Esophagus muscularis mucosa (tissue), 4 donors: ENCODE results near the gene PPP1R14B.

ENCODE experiments used
- EP300 ChIP-seq: sonication (generic); formaldehyde crosslinking; IDR thresholded peaks from one replicate; pipeline ENCODE4 v1.6.1; 2017; ENCODE audit warnings: antibody characterized with exemption
- POLR2A ChIP-seq: fragments of 450-650 bp; IDR thresholded peaks from one replicate; pipeline ENCODE4 v1.6.1; 2017; ENCODE audit warnings: antibody characterized with exemption, moderate library complexity, mild to moderate bottlenecking, low read depth
- POLR2AphosphoS5 ChIP-seq, 2 donors: sonication (generic); formaldehyde crosslinking; IDR thresholded peaks; one replicate each; pipeline ENCODE4 v1.6.1; 2017; ENCODE audit warnings: antibody characterized with exemption in 2 of 2
- TF ChIP-seq, protein P1 (sequence below), 3 experiments: fragments of 200-600 bp in 2 of 3; fragments of 450-650 bp in 1 of 3; sonication (generic) in 2 of 3; IDR thresholded peaks; one replicate each; pipeline ENCODE4 v1.5.1; 2017 to 2019; ENCODE audit warnings: antibody characterized with exemption in 3 of 3, mild to moderate bottlenecking in 2 of 3, moderate library complexity in 1 of 3

DNA sequence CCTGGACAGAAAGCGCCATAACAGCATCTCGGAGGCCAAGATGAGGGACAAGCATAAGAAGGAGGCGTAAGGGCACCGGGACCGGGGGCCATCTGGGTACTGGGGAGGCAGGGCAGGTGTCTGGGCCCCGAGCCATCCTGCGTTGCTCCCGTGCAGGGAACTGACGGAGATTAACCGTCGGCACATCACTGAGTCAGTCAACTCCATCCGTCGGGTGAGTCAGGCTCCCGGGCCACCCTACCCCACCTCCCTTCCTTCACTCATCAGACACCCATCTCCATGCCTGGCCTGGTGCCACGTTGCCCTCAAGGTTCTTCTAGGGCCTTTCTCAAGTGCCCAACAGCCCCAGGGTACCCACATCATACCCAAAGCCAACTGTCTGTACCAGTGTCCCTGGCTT lies 19.6 kb upstream of the PPP1R14B start:
- TF ChIP-seq POLR2A, result no peak
- TF ChIP-seq, protein P1, sequence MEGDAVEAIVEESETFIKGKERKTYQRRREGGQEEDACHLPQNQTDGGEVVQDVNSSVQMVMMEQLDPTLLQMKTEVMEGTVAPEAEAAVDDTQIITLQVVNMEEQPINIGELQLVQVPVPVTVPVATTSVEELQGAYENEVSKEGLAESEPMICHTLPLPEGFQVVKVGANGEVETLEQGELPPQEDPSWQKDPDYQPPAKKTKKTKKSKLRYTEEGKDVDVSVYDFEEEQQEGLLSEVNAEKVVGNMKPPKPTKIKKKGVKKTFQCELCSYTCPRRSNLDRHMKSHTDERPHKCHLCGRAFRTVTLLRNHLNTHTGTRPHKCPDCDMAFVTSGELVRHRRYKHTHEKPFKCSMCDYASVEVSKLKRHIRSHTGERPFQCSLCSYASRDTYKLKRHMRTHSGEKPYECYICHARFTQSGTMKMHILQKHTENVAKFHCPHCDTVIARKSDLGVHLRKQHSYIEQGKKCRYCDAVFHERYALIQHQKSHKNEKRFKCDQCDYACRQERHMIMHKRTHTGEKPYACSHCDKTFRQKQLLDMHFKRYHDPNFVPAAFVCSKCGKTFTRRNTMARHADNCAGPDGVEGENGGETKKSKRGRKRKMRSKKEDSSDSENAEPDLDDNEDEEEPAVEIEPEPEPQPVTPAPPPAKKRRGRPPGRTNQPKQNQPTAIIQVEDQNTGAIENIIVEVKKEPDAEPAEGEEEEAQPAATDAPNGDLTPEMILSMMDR (IDR thresholded peaks at IDR 0.05), result no peak
- no peak for TF ChIP-seq POLR2AphosphoS5 (IDR thresholded peaks at IDR 0.05)
- no peak for TF ChIP-seq EP300
